DLD1 (cell line): ENCODE data around the gene MAP3K21.

Source experiments
- in situ Hi-C: cut with HindIII; loops from 2 replicates; pipeline ENCODE4 v1.10.0; 2017; ENCODE audit warnings: low sequenced_read_pairs

MAP3K21 gene

GRCh38 chr1:233432916-233433315 lies 105.4 kb downstream of the MAP3K21 start:
- in situ Hi-C loops, result loop anchor here (25.0 kb wide), 1 partner anchor 629 kb away; no protein-coding TSS in a partner anchor

GRCh38 chr1:233433436-233434210 lies 106.1 kb downstream of the MAP3K21 start:
- in situ Hi-C loops, result loop anchor here (25.0 kb wide), 1 partner anchor 629 kb away; no protein-coding TSS in a partner anchor
